ENCODE measurements around the gene ANKRD29. TPM values are rescaled to one million over a fixed set of nuclear protein-coding genes. Genes with fewer than 3 reads are reported as not detected.

ANKRD29 gene
- total RNA-seq, 1 donor from 2014 or later = not detected

GRCh38 chr18:23552505-23552904 lies 110.2 kb downstream of the ANKRD29 start:
- CTCF ChIA-PET = no interaction called here
- Mint-ChIP-seq H3K4me1 (no peaks in the 10 kb centered on the region), H3K27me3 (no peaks in the 10 kb centered on the region), H3K36me3 (ENCODE audit: low read depth) (peaks cover 85% of the 10 kb centered on the region), H3K27ac (no peak overlapping the region), H3K4me3 (no peak overlapping the region), H3K9me3 (no peaks in the 10 kb centered on the region)
- no peak for TF ChIP-seq CTCF (IDR thresholded peaks at IDR 0.05)
- POLR2A ChIA-PET = no interaction called here
- DNase-seq = no peak
- intact Hi-C loops (cut with micrococcal nuclease) = no loop called here
- no peak for ATAC-seq (ENCODE audit: low read depth)

GRCh38 chr18:23551978-23552377 lies 110.7 kb downstream of the ANKRD29 start:
- ATAC-seq (ENCODE audit: low read depth) = no peak
- TF ChIP-seq CTCF (IDR thresholded peaks at IDR 0.05) = no peak
- intact Hi-C loops (cut with micrococcal nuclease) = no loop called here
- ChIA-PET CTCF (no interaction called here), POLR2A (no interaction called here)
- Mint-ChIP-seq H3K27me3 (no peaks in the 10 kb centered on the region), H3K27ac (no peak overlapping the region), H3K9me3 (no peaks in the 10 kb centered on the region), H3K4me3 (no peak overlapping the region), H3K4me1 (no peaks in the 10 kb centered on the region), H3K36me3 (ENCODE audit: low read depth) (peaks cover 83% of the 10 kb centered on the region)
- no peak for DNase-seq

- POLR2A ChIA-PET = no interaction called here
- Mint-ChIP-seq H3K4me3 (no peak overlapping the region), H3K27ac (no peak overlapping the region), H3K36me3 (ENCODE audit: low read depth) (peaks cover 80% of the 10 kb centered on the region), H3K4me1 (no peaks in the 10 kb centered on the region), H3K27me3 (no peaks in the 10 kb centered on the region), H3K9me3 (no peaks in the 10 kb centered on the region)
- DNase-seq = no peak
- intact Hi-C loops (cut with micrococcal nuclease) = no loop called here
- CTCF ChIA-PET = no interaction called here
- no peak for ATAC-seq (ENCODE audit: low read depth)
- TF ChIP-seq CTCF (IDR thresholded peaks at IDR 0.05) = no peak
Measured at GRCh38 chr18:23550898-23551297, 111.8 kb downstream of the ANKRD29 start.

Other genes with a start within 250 kb of the ANKRD29 start
- 90.4 and 92.4 TPM in 2 replicates for gene RIOK3, start 209.6 kb downstream of the ANKRD29 start, total RNA-seq
- gene RMC1, start 159.4 kb downstream of the ANKRD29 start, total RNA-seq = 58.4 and 71.2 TPM in 2 replicates
- gene NPC1, start 76.4 kb downstream of the ANKRD29 start, total RNA-seq = 31.9 and 36.5 TPM in 2 replicates
- 0.07 TPM in 1 of 2 replicates, not detected in the other for gene LAMA3, start 26.5 kb upstream of the ANKRD29 start, total RNA-seq

Measured in activated B cell treated with CpG ODN at 0.5 μM for 24 hours (primary cell).